GM19324 (cell line): ENCODE results near the gene NPHP4.

Experiments used
- ATAC-seq: cut with Tn5 transposase; IDR thresholded peaks from one replicate; pipeline ENCODE4 v1.9.1; 2021; ENCODE audit warnings: mild to moderate bottlenecking, moderate library complexity; ENCODE audit not compliant: unreplicated experiment, low FRiP score

Gene NPHP4

GRCh38 chr1:5954964-5955363 is 37.3 kb downstream of the NPHP4 start:
- ATAC-seq = no peak

GRCh38 chr1:5953386-5953785 is 38.8 kb downstream of the NPHP4 start:
- no peak for ATAC-seq

- no peak for ATAC-seq
These were observed 40.3 kb downstream of the NPHP4 start for GRCh38 chr1:5951846-5952410.

- ATAC-seq = no peak
These were observed 41.0 kb downstream of the NPHP4 start for GRCh38 chr1:5950994-5951785.

GRCh38 chr1:5950201-5950895 is 41.9 kb downstream of the NPHP4 start:
- ATAC-seq = no peak

- ATAC-seq = no peak
These were observed 42.5 kb downstream of the NPHP4 start for GRCh38 chr1:5949761-5950100.

- ATAC-seq = no peak
These were observed 43.0 kb downstream of the NPHP4 start for GRCh38 chr1:5949085-5949760.

GRCh38 chr1:5948681-5949005 is 43.6 kb downstream of the NPHP4 start:
- ATAC-seq = no peak

- no peak for ATAC-seq
These were observed 44.1 kb downstream of the NPHP4 start for GRCh38 chr1:5947978-5948680.

- no peak for ATAC-seq
These were observed 45.0 kb downstream of the NPHP4 start for GRCh38 chr1:5947071-5947821.

GRCh38 chr1:5945445-5945844 is 46.8 kb downstream of the NPHP4 start:
- ATAC-seq = no peak

- no peak for ATAC-seq
These were observed 47.4 kb downstream of the NPHP4 start for GRCh38 chr1:5944843-5945167.

GRCh38 chr1:5944154-5944842 is 47.9 kb downstream of the NPHP4 start:
- ATAC-seq = no peak

GRCh38 chr1:5943343-5944124 is 48.7 kb downstream of the NPHP4 start:
- no peak for ATAC-seq

- no peak for ATAC-seq
These were observed 50.6 kb downstream of the NPHP4 start for GRCh38 chr1:5941671-5942070.

- ATAC-seq = no peak
These were observed 51.4 kb downstream of the NPHP4 start for GRCh38 chr1:5940723-5941407.

GRCh38 chr1:5939271-5940170 is 52.7 kb downstream of the NPHP4 start:
- ATAC-seq = no peak
